RWPE1 (cell line): ENCODE data around the gene ZDHHC7.

Experiments used
- CTCF ChIA-PET: fragments of 350-600 bp; sonication (Branson Sonifier 250); formaldehyde crosslinking; extraction: SDS; loops from one replicate; lab custom pipeline; 2021; lab: Yijun Ruan, JAX
- POLR2A ChIA-PET: fragments of 400-600 bp; formaldehyde crosslinking; extraction: SDS; loops from one replicate; lab custom pipeline; 2020; ENCODE audit warnings: antibody characterized with exemption; ENCODE audit not compliant: low non-redundant PET; lab: Yijun Ruan, JAX
- DNase-seq: peaks from one replicate; pipeline ENCODE4 v3.0.0; 2012; ENCODE audit warnings: low spot score
- H3K27ac ChIP-seq: fragments of 450-650 bp; 2 replicates; pipeline ENCODE4 v1.5.1; 2017
- TF ChIP-seq, protein P1 (sequence below): fragments of 450-650 bp; conservative IDR thresholded peaks from 2 replicates; pipeline ENCODE4 v1.5.1; 2017; ENCODE audit warnings: low read depth, mild to moderate bottlenecking

ZDHHC7 gene

DNA sequence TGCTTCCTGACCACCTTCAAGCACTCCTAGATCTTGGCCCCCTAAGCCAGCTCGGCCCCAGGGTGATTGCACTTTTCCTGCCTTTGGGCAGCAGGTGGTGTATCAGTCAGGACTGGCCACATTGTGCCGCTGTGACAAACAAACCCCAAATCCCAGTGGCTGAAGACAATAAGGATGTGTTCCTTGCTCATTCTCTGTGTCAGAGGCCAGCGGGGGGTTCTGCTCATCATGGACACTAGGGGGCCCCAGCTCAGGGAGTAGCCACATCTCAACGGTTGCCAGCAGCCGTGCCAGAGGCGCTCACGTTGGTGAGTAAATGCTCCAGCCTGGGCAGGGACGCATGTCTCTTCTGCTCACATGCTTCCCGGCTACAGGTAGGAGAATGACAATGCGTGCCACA lies 60.4 kb downstream of the ZDHHC7 start:
- DNase-seq: no peak
- TF ChIP-seq, protein P1, sequence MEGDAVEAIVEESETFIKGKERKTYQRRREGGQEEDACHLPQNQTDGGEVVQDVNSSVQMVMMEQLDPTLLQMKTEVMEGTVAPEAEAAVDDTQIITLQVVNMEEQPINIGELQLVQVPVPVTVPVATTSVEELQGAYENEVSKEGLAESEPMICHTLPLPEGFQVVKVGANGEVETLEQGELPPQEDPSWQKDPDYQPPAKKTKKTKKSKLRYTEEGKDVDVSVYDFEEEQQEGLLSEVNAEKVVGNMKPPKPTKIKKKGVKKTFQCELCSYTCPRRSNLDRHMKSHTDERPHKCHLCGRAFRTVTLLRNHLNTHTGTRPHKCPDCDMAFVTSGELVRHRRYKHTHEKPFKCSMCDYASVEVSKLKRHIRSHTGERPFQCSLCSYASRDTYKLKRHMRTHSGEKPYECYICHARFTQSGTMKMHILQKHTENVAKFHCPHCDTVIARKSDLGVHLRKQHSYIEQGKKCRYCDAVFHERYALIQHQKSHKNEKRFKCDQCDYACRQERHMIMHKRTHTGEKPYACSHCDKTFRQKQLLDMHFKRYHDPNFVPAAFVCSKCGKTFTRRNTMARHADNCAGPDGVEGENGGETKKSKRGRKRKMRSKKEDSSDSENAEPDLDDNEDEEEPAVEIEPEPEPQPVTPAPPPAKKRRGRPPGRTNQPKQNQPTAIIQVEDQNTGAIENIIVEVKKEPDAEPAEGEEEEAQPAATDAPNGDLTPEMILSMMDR: no peak; the same call in 1 of the 2 replicates
- CTCF ChIA-PET: interaction anchor here (0.5 to 3.4 kb wide), 4 partner anchors 17 to 334 kb away, joined by 4 to 30 read pairs (median 17); no protein-coding TSS in a partner anchor
- POLR2A ChIA-PET: no interaction called here
- H3K27ac ChIP-seq: no peak overlapping the region

DNA sequence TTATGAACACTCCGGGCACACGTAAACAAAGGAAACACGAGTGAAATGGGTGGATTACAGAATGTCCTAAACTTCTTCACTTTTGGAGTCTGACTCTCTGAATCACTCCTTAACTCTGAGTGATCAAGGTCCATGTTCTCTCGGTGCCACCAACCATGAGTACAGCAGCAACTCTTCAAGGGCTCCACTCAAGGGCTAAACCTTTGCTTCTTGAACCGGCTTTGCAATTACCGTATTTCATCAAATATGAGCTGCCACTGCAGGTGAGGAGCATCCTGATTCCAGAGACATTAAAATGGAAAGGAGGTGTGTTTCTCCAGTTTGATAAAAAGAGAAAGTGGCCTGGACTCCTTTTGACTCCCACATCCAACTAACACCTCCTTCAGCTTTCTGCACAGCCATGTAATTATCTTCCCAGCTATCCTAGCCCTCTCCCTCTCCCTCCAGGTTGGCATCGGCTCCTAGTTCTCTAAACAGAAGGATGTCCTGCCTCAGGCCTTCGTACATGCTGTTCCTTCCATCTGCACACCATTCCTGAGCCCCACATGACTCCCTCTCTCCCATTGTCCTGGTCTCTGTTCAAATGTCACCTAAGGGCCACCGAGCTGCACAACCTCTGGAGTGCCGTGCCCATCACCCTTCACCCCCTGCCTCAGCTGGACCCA lies 61.4 kb downstream of the ZDHHC7 start:
- CTCF ChIA-PET: no interaction called here
- no peak overlapping the region for H3K27ac ChIP-seq
- TF ChIP-seq, protein P1: no peak
- DNase-seq: no peak
- POLR2A ChIA-PET: no interaction called here

DNA sequence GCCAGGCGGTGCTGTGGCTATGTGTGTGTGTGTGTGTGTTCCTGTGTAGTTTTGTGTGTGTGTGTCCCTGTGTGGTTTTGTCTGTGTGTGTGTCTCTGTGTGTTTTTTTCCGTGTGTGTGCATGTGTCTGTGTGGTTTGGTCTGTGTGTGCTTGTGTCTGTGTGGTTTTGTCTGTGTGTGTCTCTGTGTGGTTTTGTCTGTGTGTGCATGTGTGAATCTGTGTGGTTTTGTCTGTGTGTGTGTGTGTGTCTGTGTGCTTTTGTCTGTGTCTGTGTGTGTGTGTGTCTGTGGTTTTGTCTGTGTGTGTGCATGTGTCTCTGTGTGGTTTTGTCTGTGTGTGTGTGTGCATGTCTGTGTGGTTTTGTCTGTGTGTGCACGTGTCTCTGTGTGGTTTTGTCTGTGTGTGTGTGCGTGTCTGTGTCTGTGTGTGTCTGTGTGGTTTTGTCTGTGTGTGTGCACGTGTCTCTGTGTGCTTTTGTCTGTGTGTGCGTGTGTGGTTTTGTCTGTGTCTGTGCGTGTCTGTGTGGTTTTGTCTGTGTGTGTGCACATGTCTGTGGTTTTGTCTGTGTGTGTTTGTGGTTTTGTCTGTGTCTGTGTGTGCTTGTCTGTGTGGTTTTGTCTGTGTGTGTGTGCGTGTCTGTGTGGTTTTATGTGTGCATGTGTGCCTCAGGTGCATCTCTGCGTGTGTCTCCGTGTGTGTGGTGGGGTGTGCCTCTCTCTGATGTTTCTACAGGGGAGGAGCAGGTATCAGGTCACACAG lies 62.3 kb downstream of the ZDHHC7 start:
- DNase-seq: no peak

DNA sequence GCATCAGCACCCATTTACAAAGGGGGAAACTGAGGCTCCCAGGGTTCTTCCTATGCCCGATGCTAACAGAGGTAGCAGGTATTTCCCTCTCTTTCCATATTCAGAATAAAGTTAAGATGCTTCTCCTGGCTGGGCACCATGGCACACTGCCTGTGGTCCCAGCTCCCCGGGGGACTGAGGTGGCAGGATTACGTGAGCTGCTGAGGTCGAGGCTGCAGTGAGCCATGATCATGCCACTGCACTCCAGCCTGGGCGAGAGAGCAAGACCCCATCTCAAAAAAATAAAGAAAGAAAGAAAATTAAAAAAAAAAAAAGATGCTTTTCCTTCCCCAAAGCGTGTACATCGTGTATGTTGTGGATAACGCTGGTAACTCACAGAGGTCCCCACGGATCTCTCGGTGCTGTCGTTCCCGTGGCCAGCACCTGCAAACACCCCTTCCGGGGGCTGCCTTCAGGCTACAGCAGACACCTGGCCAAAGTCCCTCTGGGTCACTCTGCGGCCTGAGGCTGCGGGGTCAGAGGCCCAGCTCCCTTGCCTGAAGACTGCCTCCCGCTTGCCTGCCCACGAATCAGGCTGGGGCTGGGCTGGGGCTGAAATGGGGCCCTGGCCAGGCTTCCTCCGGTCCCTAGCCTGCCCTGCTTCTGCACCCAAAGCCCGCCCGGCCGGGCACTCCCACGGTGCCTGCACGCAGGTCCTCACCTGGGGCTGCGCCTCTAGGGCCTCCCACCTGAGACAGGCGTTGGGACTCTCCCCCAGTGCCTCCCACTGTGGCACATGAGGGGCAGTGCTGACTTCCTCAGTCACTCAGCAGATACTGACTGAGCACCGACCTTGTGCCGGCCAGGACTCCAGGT lies 63.1 kb downstream of the ZDHHC7 start:
- POLR2A ChIA-PET: interaction anchor here (0.7 kb wide), 1 partner anchor 43 kb away, joined by 3 read pairs; no protein-coding TSS in a partner anchor
- no peak for DNase-seq
- CTCF ChIA-PET: no interaction called here
- H3K27ac ChIP-seq: no peak overlapping the region
- TF ChIP-seq, protein P1: no peak

More for the DNA sequence above, 62.3 kb downstream of the ZDHHC7 start:
- H3K27ac ChIP-seq: no peak overlapping the region
- ChIA-PET POLR2A (no interaction called here), CTCF (no interaction called here)
- TF ChIP-seq, protein P1: no peak

DNA sequence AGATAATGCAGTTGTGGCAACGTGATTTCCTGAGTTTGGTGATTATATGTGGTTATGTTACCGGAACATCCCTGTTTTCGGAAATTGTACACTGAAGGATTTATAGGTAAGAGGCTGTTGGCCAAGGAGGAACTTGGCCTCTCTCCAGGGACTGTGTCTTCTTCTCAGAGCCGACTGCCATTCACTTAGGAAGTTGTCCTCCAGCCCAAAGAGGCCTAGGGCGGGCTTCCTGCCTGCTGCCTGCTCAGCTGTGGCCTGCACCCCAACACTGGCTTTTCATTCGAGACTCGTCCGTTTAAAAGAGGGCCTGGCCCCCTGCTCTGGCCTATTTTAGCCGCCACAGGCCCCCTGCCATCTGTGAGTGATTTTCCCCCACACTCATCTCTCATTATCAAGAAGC lies 64.3 kb downstream of the ZDHHC7 start:
- no peak for DNase-seq
- POLR2A ChIA-PET: no interaction called here
- CTCF ChIA-PET: interaction anchor here (1.4 kb wide), 1 partner anchor 192 kb away, joined by 3 read pairs; no protein-coding TSS in a partner anchor
- H3K27ac ChIP-seq: no peak overlapping the region
- TF ChIP-seq, protein P1: no peak

DNA sequence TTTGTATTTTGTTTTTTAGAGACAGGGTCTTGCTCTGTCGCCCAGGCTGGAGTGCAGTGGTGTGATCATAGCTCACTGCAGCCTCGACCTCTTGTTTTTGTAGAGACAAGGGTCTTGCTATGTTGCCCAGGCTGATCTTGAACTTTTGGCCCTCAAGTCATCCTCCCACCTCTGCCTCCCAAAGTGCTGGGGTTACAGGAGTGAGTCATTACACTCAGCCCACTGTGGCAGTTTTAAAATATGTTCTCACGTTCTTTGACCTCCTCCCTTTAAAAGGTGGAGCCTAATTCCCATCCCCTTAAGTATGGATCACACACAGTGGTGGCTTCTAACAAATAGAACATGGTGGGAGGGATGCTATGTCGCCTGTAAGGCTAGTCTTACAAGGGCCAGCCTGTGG lies 67.7 kb downstream of the ZDHHC7 start:
- TF ChIP-seq, protein P1: no peak
- no peak overlapping the region for H3K27ac ChIP-seq
- DNase-seq: no peak
- ChIA-PET CTCF (no interaction called here), POLR2A (no interaction called here)
